Neutrophil (primary cell): ENCODE measurements around the gene ZIM2.

ENCODE experiments used
- H3K27ac ChIP-seq: fragments of 200-600 bp; sonication (generic); 2 replicates; pipeline ENCODE4 v1.5.1; 2016; ENCODE audit warnings: mild to moderate bottlenecking, moderate library complexity
- H3K27me3 ChIP-seq: fragments of 200-600 bp; sonication (generic); 2 replicates; pipeline ENCODE4 v1.6.0; 2016; ENCODE audit warnings: mild to moderate bottlenecking
- H3K36me3 ChIP-seq: fragments of 200-600 bp; sonication (generic); 2 replicates; pipeline ENCODE4 v1.5.1; 2017
- H3K4me1 ChIP-seq, 2 experiments: fragments of 200-600 bp in 1 of 2; sonication (generic) in 1 of 2; 1 replicate in 1 of 2; 2 replicates in 1 of 2; pipeline versions ENCODE4 v1.5.1 to v1.6.1; 2013 to 2016; ENCODE audit warnings: low read depth in 1 of 2, low read length in 1 of 2, mild to moderate bottlenecking in 1 of 2, moderate library complexity in 1 of 2; ENCODE audit not compliant: control insufficient read depth in 1 of 2, insufficient read depth in 1 of 2
- H3K4me3 ChIP-seq, 2 experiments: fragments of 200-600 bp in 1 of 2; sonication (generic) in 1 of 2; 1 replicate in 1 of 2; 2 replicates in 1 of 2; pipeline ENCODE4 v1.5.1; 2013 to 2016; ENCODE audit warnings: low read depth in 1 of 2, low read length in 1 of 2, mild to moderate bottlenecking in 1 of 2, moderate library complexity in 1 of 2
- H3K9me3 ChIP-seq: fragments of 200-600 bp; sonication (generic); 2 replicates; pipeline ENCODE4 v1.5.1; 2016
- TF ChIP-seq, protein P1 (sequence below): fragments of 200-600 bp; sonication (generic); IDR thresholded peaks from 2 replicates; pipeline ENCODE4 v1.5.1; 2016; ENCODE audit warnings: antibody characterized with exemption

ZIM2 gene

DNA sequence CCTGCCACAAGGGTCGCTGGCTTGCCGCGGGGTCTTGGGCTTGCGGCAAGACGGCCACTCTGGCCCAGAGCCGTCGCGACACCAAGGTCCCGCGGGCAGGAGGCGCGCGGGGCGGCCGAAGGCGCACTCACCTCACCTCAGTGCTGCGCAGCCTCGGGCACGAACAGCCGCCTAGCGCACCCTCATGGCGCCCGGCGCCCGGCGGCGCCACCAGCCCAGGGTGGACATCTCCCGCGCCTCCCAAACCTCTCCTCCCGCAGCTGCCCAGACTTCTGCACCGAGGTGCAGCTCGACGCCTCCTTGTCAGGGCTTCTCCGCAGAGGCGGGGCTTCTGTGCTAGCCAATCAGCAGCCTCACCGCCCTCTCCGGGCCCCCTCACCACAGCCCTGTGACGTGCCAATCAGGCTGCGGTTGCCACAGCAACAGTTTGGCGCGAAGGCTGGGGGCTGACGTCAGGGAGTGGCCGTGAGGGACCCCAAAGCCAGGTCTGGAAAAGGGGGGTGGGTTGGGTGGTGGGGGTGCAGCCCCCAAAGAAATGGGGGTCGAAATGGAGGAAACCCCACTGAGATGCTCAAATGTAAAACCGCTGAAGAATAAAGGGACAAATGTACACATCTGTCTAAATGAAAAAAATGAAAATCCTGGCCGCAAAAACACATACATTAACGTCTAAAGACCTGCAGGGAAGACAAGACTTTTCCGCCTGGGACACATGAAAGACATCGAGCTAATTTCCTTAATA lies at the start of gene ZIM2, which contains the start of gene PEG3:
Gene ZIM2 (minus strand): TSS at position 276 of the 742 bp plus-strand sequence. CDS start 16,449 bp downstream, outside the sequence.
Gene PEG3 (minus strand): TSS at position 276 of the 742 bp plus-strand sequence. CDS start 16,071 bp downstream, outside the sequence.
- peaks cover 20 to 22% of the 10 kb centered on the region in 2 experiments for H3K4me1 ChIP-seq
- H3K9me3 ChIP-seq, result peaks cover 37% of the 10 kb centered on the region
- H3K36me3 ChIP-seq, result no peaks in the 10 kb centered on the region
- TF ChIP-seq, protein P1, sequence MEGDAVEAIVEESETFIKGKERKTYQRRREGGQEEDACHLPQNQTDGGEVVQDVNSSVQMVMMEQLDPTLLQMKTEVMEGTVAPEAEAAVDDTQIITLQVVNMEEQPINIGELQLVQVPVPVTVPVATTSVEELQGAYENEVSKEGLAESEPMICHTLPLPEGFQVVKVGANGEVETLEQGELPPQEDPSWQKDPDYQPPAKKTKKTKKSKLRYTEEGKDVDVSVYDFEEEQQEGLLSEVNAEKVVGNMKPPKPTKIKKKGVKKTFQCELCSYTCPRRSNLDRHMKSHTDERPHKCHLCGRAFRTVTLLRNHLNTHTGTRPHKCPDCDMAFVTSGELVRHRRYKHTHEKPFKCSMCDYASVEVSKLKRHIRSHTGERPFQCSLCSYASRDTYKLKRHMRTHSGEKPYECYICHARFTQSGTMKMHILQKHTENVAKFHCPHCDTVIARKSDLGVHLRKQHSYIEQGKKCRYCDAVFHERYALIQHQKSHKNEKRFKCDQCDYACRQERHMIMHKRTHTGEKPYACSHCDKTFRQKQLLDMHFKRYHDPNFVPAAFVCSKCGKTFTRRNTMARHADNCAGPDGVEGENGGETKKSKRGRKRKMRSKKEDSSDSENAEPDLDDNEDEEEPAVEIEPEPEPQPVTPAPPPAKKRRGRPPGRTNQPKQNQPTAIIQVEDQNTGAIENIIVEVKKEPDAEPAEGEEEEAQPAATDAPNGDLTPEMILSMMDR, result no peak
- peak within 1 kb of the TSS; percentile 32 to 41 for H3K4me3 ChIP-seq
- no peak within 1 kb of the TSS for H3K27ac ChIP-seq
- peaks cover 39% of the 10 kb centered on the region for H3K27me3 ChIP-seq

DNA sequence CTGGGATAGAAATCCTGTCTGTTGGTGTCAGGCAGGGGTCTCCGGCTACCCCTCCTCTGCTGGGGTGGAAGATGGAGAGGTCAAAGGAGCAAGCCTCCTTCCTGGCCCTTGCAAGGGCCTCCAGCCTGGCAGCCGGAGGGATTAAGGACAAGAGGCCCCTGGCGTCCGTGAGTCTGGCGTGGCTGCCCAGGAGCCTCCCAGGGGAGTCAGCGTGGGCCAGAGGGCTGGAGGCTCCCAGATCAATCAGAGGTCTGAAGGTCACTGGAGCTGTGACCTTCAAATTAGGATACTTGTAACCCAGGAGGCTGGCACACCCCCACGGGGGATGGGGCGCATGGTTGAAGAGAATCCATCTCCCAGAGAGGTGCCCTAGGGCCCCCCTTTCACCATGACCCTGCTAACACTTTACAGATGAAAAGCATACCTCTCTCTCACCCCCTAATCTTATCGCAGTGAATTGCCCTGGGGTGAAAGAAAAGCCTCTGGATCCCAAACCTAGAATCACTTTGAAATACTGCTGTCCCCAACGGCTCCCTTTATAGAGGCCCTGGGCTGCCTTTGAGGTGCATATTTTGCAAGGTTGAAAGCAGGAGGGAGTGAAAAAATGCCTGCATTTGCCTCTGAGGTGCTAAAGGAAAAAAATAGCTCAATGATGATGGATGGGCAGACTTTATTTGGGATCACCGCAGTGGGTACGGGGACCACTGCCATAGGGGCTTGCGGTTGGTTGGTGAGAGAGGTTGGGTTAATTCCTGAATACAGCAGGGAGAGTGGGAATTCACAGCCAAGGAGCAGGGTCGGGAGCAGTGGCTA lies 44.9 kb upstream of the ZIM2 start:
- Histone ChIP-seq H3K27ac (no peak overlapping the region), H3K4me3 (no peak overlapping the region), H3K9me3 (peaks cover 10% of the 10 kb centered on the region), H3K36me3 (no peaks in the 10 kb centered on the region), H3K4me1 (no peaks in the 10 kb centered on the region), H3K27me3 (no peaks in the 10 kb centered on the region)
- TF ChIP-seq, protein P1, result no peak

DNA sequence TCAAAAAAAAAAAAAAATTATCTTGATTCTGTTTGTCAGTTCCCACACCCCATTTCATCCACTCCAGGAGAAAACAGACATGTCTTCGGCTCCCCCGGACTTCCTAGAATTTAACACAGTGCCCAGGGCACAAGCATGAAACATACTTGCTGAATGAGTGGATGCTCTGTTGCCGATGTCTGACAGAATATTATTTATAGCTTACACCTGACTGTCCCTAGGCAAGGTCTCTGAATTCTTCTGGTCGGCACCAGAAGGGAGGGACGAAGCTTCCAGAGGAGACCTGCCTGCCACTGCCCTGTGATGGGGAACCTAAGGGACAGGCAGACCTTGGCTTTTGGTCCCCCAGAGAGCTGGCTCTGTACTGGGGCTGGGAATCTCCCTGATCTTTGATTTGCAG lies 43.9 kb upstream of the ZIM2 start:
- H3K4me1 ChIP-seq, result no peaks in the 10 kb centered on the region
- no peaks in the 10 kb centered on the region for H3K27me3 ChIP-seq
- no peak overlapping the region for H3K27ac ChIP-seq
- peaks cover 13% of the 10 kb centered on the region for H3K9me3 ChIP-seq
- TF ChIP-seq, protein P1, result no peak
- no peak overlapping the region for H3K4me3 ChIP-seq
- H3K36me3 ChIP-seq, result no peaks in the 10 kb centered on the region

DNA sequence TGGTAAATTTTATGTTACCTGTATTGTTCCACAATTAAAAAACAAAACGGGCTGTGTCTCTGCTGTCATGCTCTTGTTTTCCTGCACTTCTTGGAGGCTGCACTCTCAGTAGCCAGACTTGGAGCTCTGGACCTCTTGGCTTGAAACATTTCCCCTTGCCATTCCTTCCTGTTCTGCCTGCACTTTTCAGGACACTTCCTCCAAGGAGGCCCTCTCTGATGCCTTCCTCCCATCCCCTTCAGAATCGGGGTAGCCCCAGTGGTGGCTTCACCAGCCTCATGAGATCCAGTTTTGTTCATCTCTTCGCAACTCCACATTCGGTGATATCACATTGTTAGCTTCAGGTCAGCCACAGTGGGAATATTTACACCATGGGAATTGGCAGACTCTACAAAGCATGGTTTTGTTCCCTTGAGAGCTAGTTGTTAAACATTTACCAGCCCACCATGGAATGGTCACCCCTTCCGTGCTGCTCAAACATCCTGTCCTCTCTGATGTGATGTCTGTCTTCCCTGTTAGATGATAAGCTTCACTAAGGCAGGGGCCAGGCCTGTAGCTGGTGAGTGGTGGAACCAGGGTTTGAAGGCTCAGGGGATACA lies 40.2 kb upstream of the ZIM2 start:
- Histone ChIP-seq H3K27ac (no peak overlapping the region), H3K9me3 (peaks cover 7% of the 10 kb centered on the region), H3K4me1 (no peaks in the 10 kb centered on the region), H3K36me3 (no peaks in the 10 kb centered on the region), H3K4me3 (no peak overlapping the region), H3K27me3 (no peaks in the 10 kb centered on the region)
- TF ChIP-seq, protein P1, result no peak

DNA sequence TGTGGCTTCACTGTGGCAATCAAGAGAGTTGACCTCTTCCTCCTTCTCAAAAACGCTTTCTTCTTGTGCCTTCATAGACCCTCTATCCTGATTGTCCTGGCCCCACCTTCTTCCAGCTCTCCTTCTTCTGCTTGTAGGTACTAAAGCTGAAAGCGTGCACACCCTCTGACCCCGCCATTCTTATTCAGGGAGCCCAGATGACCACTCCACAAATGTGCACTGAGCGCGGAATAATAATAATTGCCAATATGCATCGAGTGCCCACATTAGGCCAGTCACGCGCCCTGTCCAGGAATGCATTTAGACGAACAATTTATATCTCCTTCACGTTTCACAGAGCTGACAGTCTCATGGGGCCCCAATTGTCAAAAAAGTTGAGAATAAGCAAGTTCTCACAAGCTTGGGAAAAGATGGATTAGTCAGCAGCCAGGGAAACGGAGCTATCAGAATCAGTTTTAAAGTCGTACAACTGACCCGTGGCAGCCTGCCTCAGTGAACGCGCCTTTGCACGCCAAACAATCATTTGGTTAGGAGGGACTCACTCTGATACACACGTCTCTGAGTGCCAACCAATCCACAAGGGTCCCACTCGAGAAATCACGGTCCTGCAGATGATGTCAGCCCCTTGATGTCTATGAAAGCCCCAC lies 36.7 kb upstream of the ZIM2 start:
- H3K9me3 ChIP-seq, result peaks cover 11% of the 10 kb centered on the region
- H3K4me3 ChIP-seq, result no peak overlapping the region
- no peaks in the 10 kb centered on the region for H3K36me3 ChIP-seq
- H3K27me3 ChIP-seq, result no peaks in the 10 kb centered on the region
- TF ChIP-seq, protein P1, result no peak
- no peak overlapping the region for H3K27ac ChIP-seq
- no peaks in the 10 kb centered on the region for H3K4me1 ChIP-seq
